GM12892 (cell line): ENCODE results near the gene NME8.

Experiments
- POLR2A ChIP-seq: IDR thresholded peaks from 2 replicates; pipeline ENCODE4 v1.6.1; 2011; ENCODE audit warnings: low read depth, low read length, control low read depth
- POLR2AphosphoS5 ChIP-seq: IDR thresholded peaks from 2 replicates; pipeline ENCODE4 v1.6.1; 2011; ENCODE audit warnings: low read depth, low read length, control low read depth
- TAF1 ChIP-seq: IDR thresholded peaks from 2 replicates; pipeline ENCODE4 v1.6.1; 2011; ENCODE audit warnings: low read depth, mild to moderate bottlenecking, control low read depth, low read length, borderline replicate concordance

GRCh38 chr7:37817996-37818720 is 30.2 kb upstream of the NME8 start:
- no peak for TF ChIP-seq POLR2A
- TF ChIP-seq TAF1, result no peak
- TF ChIP-seq POLR2AphosphoS5, result no peak
